Ishikawa (cell line): Measurements from ENCODE around the gene ARID3A.
A peak's percentile ranks its signal among the peaks of the same experiment; 100 is the strongest.

ENCODE experiments used
- CEBPB ChIP-seq: IDR thresholded peaks from 2 replicates; pipeline ENCODE4 v1.6.1; 2012
- CREB1 ChIP-seq: IDR thresholded peaks from 2 replicates; pipeline ENCODE4 v1.6.1; 2012; ENCODE audit warnings: low read depth
- EGR1 ChIP-seq: IDR thresholded peaks from 2 replicates; pipeline ENCODE4 v1.6.1; 2012
- EP300 ChIP-seq: IDR thresholded peaks from 2 replicates; pipeline ENCODE4 v1.6.1; 2012; ENCODE audit warnings: borderline replicate concordance
- FOXM1 ChIP-seq: IDR thresholded peaks from 2 replicates; pipeline ENCODE4 v1.6.1; 2012; ENCODE audit warnings: low read depth, borderline replicate concordance
- MAX ChIP-seq: IDR thresholded peaks from 2 replicates; pipeline ENCODE4 v1.6.1; 2012
- NFIC ChIP-seq: IDR thresholded peaks from 2 replicates; pipeline ENCODE4 v1.6.1; 2012
- RAD21 ChIP-seq: IDR thresholded peaks from 2 replicates; pipeline ENCODE4 v1.6.1; 2012; ENCODE audit warnings: low read depth
- REST ChIP-seq: IDR thresholded peaks from 2 replicates; pipeline ENCODE4 v1.6.1; 2012; ENCODE audit warnings: low read depth, mild to moderate bottlenecking
- TAF1 ChIP-seq: IDR thresholded peaks from 2 replicates; pipeline ENCODE4 v1.6.1; 2012; ENCODE audit warnings: low read depth, mild to moderate bottlenecking
- TCF12 ChIP-seq: IDR thresholded peaks from 2 replicates; pipeline ENCODE4 v1.6.1; 2012; ENCODE audit warnings: low read depth
- TEAD4 ChIP-seq: IDR thresholded peaks from 2 replicates; pipeline ENCODE4 v1.6.1; 2012
- USF1 ChIP-seq: IDR thresholded peaks from 2 replicates; pipeline ENCODE4 v1.6.1; 2012
- YY1 ChIP-seq: IDR thresholded peaks from 2 replicates; pipeline ENCODE4 v1.6.1; 2012; ENCODE audit warnings: low read depth
- ZBTB7A ChIP-seq: IDR thresholded peaks from 2 replicates; pipeline ENCODE4 v1.6.1; 2012; ENCODE audit warnings: low read depth

Gene ARID3A

GRCh38 chr19:918152-918437 is 7.7 kb upstream of the ARID3A start:
- TF ChIP-seq ZBTB7A (peak; percentile 16; the same call in 1 of the 2 replicates), MAX (no peak)

GRCh38 chr19:918481-919198 is 7.2 kb upstream of the ARID3A start:
- no peak for TF ChIP-seq FOXM1
- no peak for TF ChIP-seq ZBTB7A
- TF ChIP-seq NFIC, result no peak
- TF ChIP-seq REST, result no peak
- no peak for TF ChIP-seq YY1
- TF ChIP-seq USF1, result no peak
- TF ChIP-seq MAX, result 0 out of 2 replicates have a peak, but pooled peaks have one; percentile 35
- no peak for TF ChIP-seq EP300
- TF ChIP-seq TEAD4, result no peak

- TF ChIP-seq EP300, result no peak
- TF ChIP-seq REST, result no peak
- peak; percentile 80 for TF ChIP-seq MAX
- peak; percentile 69 for TF ChIP-seq USF1
- no peak for TF ChIP-seq ZBTB7A
- TF ChIP-seq CREB1, result no peak
- peak; percentile 7; the same call in 1 of the 2 replicates for TF ChIP-seq NFIC
- TF ChIP-seq CEBPB, result no peak
- TF ChIP-seq TCF12, result peak; percentile 31; the same call in 1 of the 2 replicates
- no peak for TF ChIP-seq FOXM1
- TF ChIP-seq TEAD4, result no peak
- TF ChIP-seq RAD21, result no peak
- TF ChIP-seq YY1, result peak; percentile 55
- TF ChIP-seq TAF1, result no peak
Observed at GRCh38 chr19:919199-920050, 6.4 kb upstream of the ARID3A start.

- TF ChIP-seq CEBPB (no peak), EGR1 (peak; percentile 88), EP300 (no peak), RAD21 (no peak), ZBTB7A (peak; percentile 60; the same call in 1 of the 2 replicates), USF1 (no peak)
Observed at GRCh38 chr19:920051-920864, 5.6 kb upstream of the ARID3A start.

GRCh38 chr19:924553-925086 is 1.2 kb upstream of the ARID3A start:
- TF ChIP-seq TCF12, result no peak
